WTC11 (cell line): ENCODE results near the gene SAP30L. TPM values are rescaled to one million over a fixed set of nuclear protein-coding genes. Genes with fewer than 3 reads are reported as not detected.

Experiments
- ATAC-seq: fragments of 200-7000 bp; cut with Tn5 transposase; 2 replicates; pipeline ENCODE4 v1.10.0; 2021; ENCODE audit warnings: mild to moderate bottlenecking, moderate library complexity
- CTCF ChIA-PET: fragments of 300-600 bp; sonication (Branson Sonifier 250); formaldehyde crosslinking; loops from one replicate; lab custom pipeline; 2021; ENCODE audit warnings: antibody characterized with exemption; lab: Charles Lee
- POLR2A ChIA-PET: fragments of 350-600 bp; sonication (Branson Sonifier 250); formaldehyde crosslinking; loops from one replicate; lab custom pipeline; 2021; ENCODE audit warnings: antibody characterized with exemption; lab: Charles Lee
- DNase-seq: peaks from one replicate; pipeline ENCODE4 v3.0.0; 2021; ENCODE audit warnings: low spot score
- H3K27ac Mint-ChIP-seq: 2 replicates; pipeline ENCODE4 v1.8.0; 2021; ENCODE audit warnings: mixed read lengths
- H3K27me3 Mint-ChIP-seq: 2 replicates; pipeline ENCODE4 v1.8.0; 2021; ENCODE audit warnings: low read depth, mild to moderate bottlenecking, moderate library complexity, mixed read lengths
- H3K36me3 Mint-ChIP-seq: 2 replicates; pipeline ENCODE4 v1.8.0; 2021; ENCODE audit warnings: mixed read lengths
- H3K4me1 Mint-ChIP-seq: 2 replicates; pipeline ENCODE4 v1.8.0; 2022; ENCODE audit warnings: mixed read lengths
- H3K4me3 Mint-ChIP-seq: 2 replicates; pipeline ENCODE4 v1.8.0; 2021; ENCODE audit warnings: mild to moderate bottlenecking, moderate library complexity, mixed read lengths
- H3K9me3 Mint-ChIP-seq: 2 replicates; pipeline ENCODE4 v1.8.0; 2021; ENCODE audit warnings: mixed read lengths
- ATF1 ChIP-seq: sonication (generic); formaldehyde crosslinking; IDR thresholded peaks from 2 replicates; pipeline ENCODE4 v1.8.1; 2023; ENCODE audit warnings: mild to moderate bottlenecking, moderate library complexity, missing genetic modification reagents
- CREB1 ChIP-seq: sonication (generic); formaldehyde crosslinking; IDR thresholded peaks from 2 replicates; pipeline ENCODE4 v1.8.0; 2023; ENCODE audit warnings: mild to moderate bottlenecking, missing genetic modification reagents
- EMX1 ChIP-seq: fragments of 250-450 bp; sonication (Bioruptor Pico); IDR thresholded peaks from 2 replicates; pipeline ENCODE4 v1.8.0; 2021; ENCODE audit warnings: mild to moderate bottlenecking
- FOXK1 ChIP-seq: sonication (generic); formaldehyde crosslinking; IDR thresholded peaks from 2 replicates; pipeline ENCODE4 v1.8.0; 2022; ENCODE audit warnings: mild to moderate bottlenecking, moderate library complexity, missing genetic modification reagents
- FOXP1 ChIP-seq: sonication (generic); formaldehyde crosslinking; IDR thresholded peaks from 2 replicates; pipeline ENCODE4 v1.8.0; 2022; ENCODE audit warnings: missing genetic modification reagents, mild to moderate bottlenecking, moderate library complexity, borderline replicate concordance
- FOXP4 ChIP-seq: sonication (generic); formaldehyde crosslinking; IDR thresholded peaks from 2 replicates; pipeline ENCODE4 v1.8.0; 2022; ENCODE audit warnings: mild to moderate bottlenecking, missing genetic modification reagents
- GABPB1 ChIP-seq: sonication (generic); formaldehyde crosslinking; IDR thresholded peaks from 2 replicates; pipeline ENCODE4 v1.8.1; 2023; ENCODE audit warnings: mild to moderate bottlenecking, missing genetic modification reagents
- GRHL2 ChIP-seq: fragments of 250-450 bp; sonication (Bioruptor Pico); IDR thresholded peaks from 2 replicates; pipeline ENCODE4 v1.8.0; 2022; ENCODE audit warnings: mild to moderate bottlenecking, moderate library complexity; ENCODE audit not compliant: insufficient replicate concordance, severe bottlenecking
- HMGXB4 ChIP-seq: sonication (generic); formaldehyde crosslinking; IDR thresholded peaks from 2 replicates; pipeline ENCODE4 v1.8.1; 2023; ENCODE audit warnings: mild to moderate bottlenecking, moderate library complexity, missing genetic modification reagents
- IRF2 ChIP-seq: sonication (generic); formaldehyde crosslinking; IDR thresholded peaks from 2 replicates; pipeline ENCODE4 v1.8.0; 2022; ENCODE audit warnings: low read depth, missing genetic modification reagents, borderline replicate concordance
- JUN ChIP-seq: sonication (generic); formaldehyde crosslinking; IDR thresholded peaks from 2 replicates; pipeline ENCODE4 v1.8.0; 2023; ENCODE audit warnings: mild to moderate bottlenecking, missing genetic modification reagents
- NR2C2 ChIP-seq: sonication (generic); formaldehyde crosslinking; IDR thresholded peaks from 2 replicates; pipeline ENCODE4 v1.8.0; 2022; ENCODE audit warnings: mild to moderate bottlenecking, missing genetic modification reagents
- PREB ChIP-seq: sonication (generic); formaldehyde crosslinking; IDR thresholded peaks from 2 replicates; pipeline ENCODE4 v1.8.1; 2022; ENCODE audit warnings: mild to moderate bottlenecking, missing genetic modification reagents, moderate library complexity, borderline replicate concordance
- RELA ChIP-seq: sonication (generic); formaldehyde crosslinking; IDR thresholded peaks from 2 replicates; pipeline ENCODE4 v1.8.1; 2022; ENCODE audit warnings: missing genetic modification reagents, mild to moderate bottlenecking, borderline replicate concordance
- STAT6 ChIP-seq: sonication (generic); formaldehyde crosslinking; conservative IDR thresholded peaks from 2 replicates; pipeline ENCODE4 v1.8.1; 2023; ENCODE audit warnings: mild to moderate bottlenecking, low read depth, missing genetic modification reagents, moderate library complexity
- USF2 ChIP-seq: sonication (generic); formaldehyde crosslinking; IDR thresholded peaks from 2 replicates; pipeline ENCODE4 v1.8.1; 2023; ENCODE audit warnings: mild to moderate bottlenecking, missing genetic modification reagents, moderate library complexity
- ZBTB43 ChIP-seq: sonication (generic); formaldehyde crosslinking; IDR thresholded peaks from 2 replicates; pipeline ENCODE4 v1.8.1; 2023; ENCODE audit warnings: mild to moderate bottlenecking, missing genetic modification reagents
- ZNF138 ChIP-seq: sonication (generic); formaldehyde crosslinking; conservative IDR thresholded peaks from 2 replicates; pipeline ENCODE4 v1.8.1; 2022; ENCODE audit warnings: mild to moderate bottlenecking, moderate library complexity, missing genetic modification reagents
- ZNF232 ChIP-seq: sonication (generic); formaldehyde crosslinking; IDR thresholded peaks from 2 replicates; pipeline ENCODE4 v1.8.0; 2022; ENCODE audit warnings: mild to moderate bottlenecking, missing genetic modification reagents
- ZNF281 ChIP-seq: sonication (generic); formaldehyde crosslinking; IDR thresholded peaks from 2 replicates; pipeline ENCODE4 v1.8.0; 2023; ENCODE audit warnings: mild to moderate bottlenecking, missing genetic modification reagents
- ZNF423 ChIP-seq: fragments of 250-450 bp; sonication (Bioruptor Pico); IDR thresholded peaks from 2 replicates; pipeline ENCODE4 v2.1.2; 2022; ENCODE audit warnings: mild to moderate bottlenecking, moderate library complexity
- ZNF671 ChIP-seq: fragments of 250-450 bp; sonication (Bioruptor Pico); IDR thresholded peaks from 2 replicates; pipeline ENCODE4 v1.8.0; 2021; ENCODE audit warnings: mild to moderate bottlenecking
- total RNA-seq: library from RNA; stranded (reverse); gene quantifications from 3 replicates; pipeline ENCODE4 v1.2.3, GENCODE V29; 2021

SAP30L gene
- total RNA-seq, 1 experiment from 2014 or later, result 33.5 TPM

GRCh38 chr5:154406231-154406630 is 39.6 kb upstream of the SAP30L start (continued):
- TF ChIP-seq GABPB1, result no peak
- TF ChIP-seq PREB, result no peak
- TF ChIP-seq, all 79 proteins: peak for 0

GRCh38 chr5:154406826-154407225 is 39.0 kb upstream of the SAP30L start:
- Mint-ChIP-seq H3K9me3 (no peaks in the 10 kb centered on the region), H3K27ac (peak overlapping the region; percentile 29; the same call in 1 of the 2 replicates), H3K36me3 (peaks cover 5% of the 10 kb centered on the region), H3K4me3 (no peak overlapping the region), H3K4me1 (peaks cover 13% of the 10 kb centered on the region), H3K27me3 (no peaks in the 10 kb centered on the region; the same call in 1 of the 2 replicates)
- DNase-seq, result no peak
- TF ChIP-seq CREB1 (CRISPR knock-in tag) (no peak), JUN (CRISPR knock-in tag) (no peak), FOXP4 (CRISPR knock-in tag) (no peak), ZNF281 (CRISPR knock-in tag) (no peak), FOXK1 (CRISPR knock-in tag) (no peak), FOXP1 (no peak), ZNF232 (CRISPR knock-in tag) (no peak), EMX1 (CRISPR knock-in tag) (no peak), ATF1 (CRISPR knock-in tag) (no peak), NR2C2 (no peak), USF2 (CRISPR knock-in tag) (no peak), STAT6 (no peak), ZNF423 (CRISPR knock-in tag) (no peak), IRF2 (no peak), ZNF138 (CRISPR knock-in tag) (no peak), GRHL2 (no peak), HMGXB4 (CRISPR knock-in tag) (no peak), RELA (CRISPR knock-in tag) (no peak), ZNF671 (CRISPR knock-in tag) (no peak), ZBTB43 (CRISPR knock-in tag) (no peak)
- ChIA-PET CTCF (no interaction called here), POLR2A (no interaction called here)
- no peak for ATAC-seq
